Loucy (cell line): ENCODE data around the gene CORO7.

Source experiments
- EZH2phosphoT487 ChIP-seq: fragments of 200-600 bp; IDR thresholded peaks from 2 replicates; pipeline ENCODE4 v1.6.1; 2018; ENCODE audit warnings: antibody characterized with exemption, mild to moderate bottlenecking, moderate library complexity, borderline replicate concordance
- TF ChIP-seq, protein P1 (sequence below): fragments of 200-600 bp; sonication (generic); conservative IDR thresholded peaks from 2 replicates; pipeline ENCODE4 v1.5.1; 2014; ENCODE audit warnings: mild to moderate bottlenecking, antibody characterized with exemption, low read length

DNA sequence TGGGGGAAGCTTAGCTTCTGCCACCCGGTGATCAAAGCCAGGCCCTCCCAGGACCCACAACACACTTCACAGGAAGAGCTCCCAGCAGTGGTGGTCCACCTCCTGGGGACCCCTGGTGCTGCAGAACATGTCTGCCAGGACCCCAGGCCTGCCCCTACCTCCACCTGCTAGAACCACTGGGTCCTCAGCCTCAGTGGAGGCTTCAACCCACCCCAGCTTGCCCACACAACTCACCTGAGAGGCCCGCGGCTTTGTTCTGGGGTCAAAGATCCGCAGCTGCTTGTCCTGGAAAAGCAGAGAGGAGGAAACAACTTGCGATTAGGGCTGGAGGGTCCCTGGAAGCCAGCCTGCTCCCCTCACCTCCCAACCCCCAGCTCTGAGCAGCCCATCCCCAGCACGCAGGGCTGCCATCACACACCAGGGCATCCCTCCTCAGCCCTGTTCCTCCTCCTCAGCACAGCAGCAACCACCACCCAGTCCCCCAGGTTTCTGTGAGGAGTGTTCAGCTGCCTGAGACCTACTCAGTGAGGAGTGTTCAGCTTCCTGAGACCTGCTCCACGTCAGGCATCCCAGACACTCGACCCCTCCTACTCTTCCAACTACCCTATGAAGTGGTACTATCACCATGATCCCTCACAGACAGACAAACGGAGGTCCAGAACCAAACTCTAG lies 21.2 kb downstream of the CORO7 start:
- TF ChIP-seq, protein P1, sequence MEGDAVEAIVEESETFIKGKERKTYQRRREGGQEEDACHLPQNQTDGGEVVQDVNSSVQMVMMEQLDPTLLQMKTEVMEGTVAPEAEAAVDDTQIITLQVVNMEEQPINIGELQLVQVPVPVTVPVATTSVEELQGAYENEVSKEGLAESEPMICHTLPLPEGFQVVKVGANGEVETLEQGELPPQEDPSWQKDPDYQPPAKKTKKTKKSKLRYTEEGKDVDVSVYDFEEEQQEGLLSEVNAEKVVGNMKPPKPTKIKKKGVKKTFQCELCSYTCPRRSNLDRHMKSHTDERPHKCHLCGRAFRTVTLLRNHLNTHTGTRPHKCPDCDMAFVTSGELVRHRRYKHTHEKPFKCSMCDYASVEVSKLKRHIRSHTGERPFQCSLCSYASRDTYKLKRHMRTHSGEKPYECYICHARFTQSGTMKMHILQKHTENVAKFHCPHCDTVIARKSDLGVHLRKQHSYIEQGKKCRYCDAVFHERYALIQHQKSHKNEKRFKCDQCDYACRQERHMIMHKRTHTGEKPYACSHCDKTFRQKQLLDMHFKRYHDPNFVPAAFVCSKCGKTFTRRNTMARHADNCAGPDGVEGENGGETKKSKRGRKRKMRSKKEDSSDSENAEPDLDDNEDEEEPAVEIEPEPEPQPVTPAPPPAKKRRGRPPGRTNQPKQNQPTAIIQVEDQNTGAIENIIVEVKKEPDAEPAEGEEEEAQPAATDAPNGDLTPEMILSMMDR = no peak
- TF ChIP-seq EZH2phosphoT487 = no peak
